ENCODE results near the gene JCHAIN.
"Not testable (repeated sequence)": the region's sequence is repeated elsewhere in the genome, so short reads cannot be mapped to it uniquely, and the experiment has no call there.

The JCHAIN gene

GRCh38 chr4:70691661-70692060, 25.4 kb upstream of the JCHAIN start:
- in situ Hi-C loops (cut with HindIII; ENCODE audit: low sequenced_read_pairs), result loop anchor here (10.0 kb wide), 1 partner anchor 53 kb away; no protein-coding TSS in a partner anchor

GRCh38 chr4:70688795-70689231, 22.5 kb upstream of the JCHAIN start:
- in situ Hi-C loops (cut with HindIII; ENCODE audit: low sequenced_read_pairs), result no loop called here

GRCh38 chr4:70687821-70688794, 21.8 kb upstream of the JCHAIN start, which contains the start of gene UTP3:
Gene UTP3, plus strand, starts transcription at chr4:70688532. Its CDS starts 146 bp downstream, at chr4:70688678.
- in situ Hi-C loops (cut with HindIII; ENCODE audit: low sequenced_read_pairs), result no loop called here

- in situ Hi-C loops (cut with HindIII; ENCODE audit: low sequenced_read_pairs), result no loop called here
Measured at GRCh38 chr4:70687392-70687791, 21.1 kb upstream of the JCHAIN start.

- in situ Hi-C loops (cut with HindIII; ENCODE audit: low sequenced_read_pairs), result not testable (repeated sequence)
Measured at GRCh38 chr4:70682142-70682541, 15.8 kb upstream of the JCHAIN start.

- in situ Hi-C loops (cut with HindIII; ENCODE audit: low sequenced_read_pairs), result no loop called here
Measured at GRCh38 chr4:70681704-70682103, 15.4 kb upstream of the JCHAIN start.

- in situ Hi-C loops (cut with HindIII; ENCODE audit: low sequenced_read_pairs), result no loop called here
Measured at GRCh38 chr4:70680934-70681333, 14.6 kb upstream of the JCHAIN start.

GRCh38 chr4:70678383-70678999, 12.2 kb upstream of the JCHAIN start:
- in situ Hi-C loops (cut with HindIII; ENCODE audit: low sequenced_read_pairs), result no loop called here

- in situ Hi-C loops (cut with HindIII; ENCODE audit: low sequenced_read_pairs), result no loop called here
Measured at GRCh38 chr4:70676554-70677090, 10.3 kb upstream of the JCHAIN start.

GRCh38 chr4:70674731-70675130, 8.4 kb upstream of the JCHAIN start:
- in situ Hi-C loops (cut with HindIII; ENCODE audit: low sequenced_read_pairs), result no loop called here

GRCh38 chr4:70674191-70674590, 7.9 kb upstream of the JCHAIN start:
- in situ Hi-C loops (cut with HindIII; ENCODE audit: low sequenced_read_pairs), result no loop called here

- in situ Hi-C loops (cut with HindIII; ENCODE audit: low sequenced_read_pairs), result no loop called here
Measured at GRCh38 chr4:70671091-70671490, 4.8 kb upstream of the JCHAIN start.

GRCh38 chr4:70670332-70671014, 4.2 kb upstream of the JCHAIN start:
- in situ Hi-C loops (cut with HindIII; ENCODE audit: low sequenced_read_pairs), result no loop called here

- in situ Hi-C loops (cut with HindIII; ENCODE audit: low sequenced_read_pairs), result no loop called here
Measured at GRCh38 chr4:70667740-70668535, 1.6 kb upstream of the JCHAIN start.

- in situ Hi-C loops (cut with HindIII; ENCODE audit: low sequenced_read_pairs), result not testable (repeated sequence)
Measured at GRCh38 chr4:70661309-70661922, 4.9 kb downstream of the JCHAIN start.

- in situ Hi-C loops (cut with HindIII; ENCODE audit: low sequenced_read_pairs), result no loop called here
Measured at GRCh38 chr4:70660106-70660505, 6.2 kb downstream of the JCHAIN start.

GRCh38 chr4:70658418-70658817, 7.9 kb downstream of the JCHAIN start:
- in situ Hi-C loops (cut with HindIII; ENCODE audit: low sequenced_read_pairs), result no loop called here

- in situ Hi-C loops (cut with HindIII; ENCODE audit: low sequenced_read_pairs), result no loop called here
Measured at GRCh38 chr4:70657326-70657725, 9.0 kb downstream of the JCHAIN start.

- in situ Hi-C loops (cut with HindIII; ENCODE audit: low sequenced_read_pairs), result no loop called here
Measured at GRCh38 chr4:70654605-70655011, 11.7 kb downstream of the JCHAIN start.

Measured in endothelial cell of hepatic sinusoid (primary cell).